Retinal pigment epithelial cell (primary cell): ENCODE data around the gene OR1F1.

Experiments used
- DNase-seq: peaks from one replicate; pipeline ENCODE4 v3.0.0-alpha.2; 2010; ENCODE audit warnings: low read depth
- H3K4me3 ChIP-seq: 2 replicates; pipeline ENCODE4 v1.5.1; 2011; ENCODE audit warnings: mild to moderate bottlenecking, low read length, control low read depth, moderate library complexity
- CTCF ChIP-seq: conservative IDR thresholded peaks from 2 replicates; pipeline ENCODE4 v1.5.1; 2011; ENCODE audit warnings: low read depth, low read length, control low read depth, inconsistent platforms

OR1F1 gene

GRCh38 chr16:3212567-3212966 lies 24.6 kb downstream of the OR1F1 start:
- TF ChIP-seq CTCF: no peak
- no peak for DNase-seq
- no peak overlapping the region for H3K4me3 ChIP-seq

GRCh38 chr16:3214904-3215600 lies 27.0 kb downstream of the OR1F1 start:
- no peak for TF ChIP-seq CTCF
- no peak overlapping the region for H3K4me3 ChIP-seq
- no peak for DNase-seq

GRCh38 chr16:3215601-3216262 lies 27.7 kb downstream of the OR1F1 start:
- no peak for DNase-seq
- TF ChIP-seq CTCF: no peak
- H3K4me3 ChIP-seq: no peak overlapping the region

GRCh38 chr16:3216263-3216640 lies 28.2 kb downstream of the OR1F1 start:
- TF ChIP-seq CTCF: no peak
- no peak overlapping the region for H3K4me3 ChIP-seq
- DNase-seq: no peak

- no peak for DNase-seq
- no peak overlapping the region for H3K4me3 ChIP-seq
- no peak for TF ChIP-seq CTCF
These were observed 32.8 kb downstream of the OR1F1 start for GRCh38 chr16:3220839-3221238.

GRCh38 chr16:3223913-3224515 lies 36.0 kb downstream of the OR1F1 start:
- TF ChIP-seq CTCF: no peak
- DNase-seq: no peak

GRCh38 chr16:3234543-3234856 lies 46.5 kb downstream of the OR1F1 start:
- peak overlapping the region; percentile 94 for H3K4me3 ChIP-seq
- no peak for TF ChIP-seq CTCF
- no peak for DNase-seq

More at GRCh38 chr16:3223913-3224515, 36.0 kb downstream of the OR1F1 start:
- no peak overlapping the region for H3K4me3 ChIP-seq
